CD4-positive, alpha-beta T cell treated with Interleukin-4 for 1 hour (primary cell): ENCODE data around the gene SEMA3C.
"Not testable (repeated sequence)": the region's sequence is repeated elsewhere in the genome, so short reads cannot be mapped to it uniquely, and the experiment has no call there.

Experiments used
- DNase-seq, 2 donors: peaks; one replicate each; pipeline ENCODE4 v3.0.0-alpha.2; 2020 to 2022

SEMA3C gene

DNA sequence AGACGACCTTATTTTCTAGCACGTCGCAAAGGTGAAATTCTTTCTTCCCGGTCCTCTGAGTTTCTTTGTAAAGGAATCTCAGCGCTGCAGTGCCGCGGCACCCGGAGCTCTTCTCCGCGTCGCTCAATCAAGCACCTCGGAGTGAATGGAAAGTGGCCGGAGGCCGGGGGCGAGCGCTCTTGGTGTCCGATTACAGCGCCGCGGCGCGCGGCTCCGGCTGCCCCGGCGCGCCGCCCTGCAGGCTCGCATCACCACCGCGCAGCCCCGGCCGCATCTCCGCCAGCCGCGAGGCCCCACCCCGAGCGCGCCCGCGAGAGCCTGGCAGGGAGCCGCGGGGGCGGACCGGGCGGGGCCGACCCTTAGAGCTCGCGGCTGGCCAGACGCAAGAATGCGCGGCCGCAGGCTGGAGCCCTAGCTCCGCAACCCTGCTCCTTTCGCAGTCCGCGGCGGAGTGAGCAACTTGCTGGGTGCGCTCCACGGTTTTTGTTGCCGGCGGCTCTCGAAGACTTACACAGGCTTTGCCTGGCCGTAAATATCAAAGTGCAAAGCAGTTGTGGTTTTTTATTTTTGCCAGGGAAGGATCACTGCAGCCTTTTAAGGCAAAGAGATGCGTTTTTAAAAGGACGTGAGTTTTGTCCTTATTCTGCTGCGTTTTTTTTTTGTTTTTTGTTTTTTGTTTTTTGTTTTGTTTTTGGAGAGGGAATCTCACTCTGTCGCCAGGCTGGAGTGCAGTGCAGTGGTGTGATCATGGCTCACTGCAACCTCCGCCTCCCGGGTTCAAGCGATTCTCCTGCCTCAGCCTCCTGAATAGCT is at the start of gene SEMA3C:
SEMA3C (minus strand) TSS at position 143 of the 813 bp plus-strand sequence. CDS start 2,270 bp downstream, outside the sequence.
- peak in 1 of 2 donors; percentile 46 for DNase-seq

DNA sequence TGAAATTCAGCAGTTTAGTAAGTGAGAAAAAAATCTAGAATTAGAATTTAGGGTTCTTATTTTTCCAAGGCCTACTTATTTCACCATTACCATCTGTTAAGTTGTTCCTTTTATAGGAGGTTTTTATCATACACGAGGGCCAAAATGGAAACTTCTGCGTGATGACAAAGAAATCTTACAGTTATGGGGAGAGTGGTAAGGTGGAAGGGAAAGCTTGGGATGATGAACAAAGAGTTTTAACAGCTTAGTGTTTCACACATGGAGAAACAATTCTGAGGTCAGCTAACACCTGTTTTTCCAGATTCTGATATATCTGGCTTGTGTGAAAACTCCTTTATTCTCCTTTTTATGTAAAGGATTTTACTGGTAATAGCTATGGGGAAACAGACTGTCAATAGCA is 49.8 kb upstream of the SEMA3C start:
- DNase-seq, result no peak

DNA sequence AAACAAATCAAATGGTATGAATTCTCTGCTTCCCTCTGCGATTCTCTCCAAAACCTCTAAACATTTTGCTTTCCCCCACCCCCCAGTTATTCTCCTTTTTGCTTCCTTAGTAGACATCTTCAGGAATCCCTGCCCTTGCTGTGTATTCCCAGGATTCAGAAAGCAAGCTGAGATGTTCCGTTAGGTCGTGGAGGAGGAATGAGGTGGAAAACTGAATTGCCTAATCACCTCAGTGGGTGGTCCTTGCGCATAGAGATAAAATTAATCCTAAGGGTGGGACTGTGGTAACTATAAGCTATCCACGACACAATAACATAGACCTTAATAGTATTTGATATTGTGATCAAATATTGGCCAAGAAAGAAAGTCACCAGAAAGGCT is 49.1 kb upstream of the SEMA3C start:
- DNase-seq, result no peak

DNA sequence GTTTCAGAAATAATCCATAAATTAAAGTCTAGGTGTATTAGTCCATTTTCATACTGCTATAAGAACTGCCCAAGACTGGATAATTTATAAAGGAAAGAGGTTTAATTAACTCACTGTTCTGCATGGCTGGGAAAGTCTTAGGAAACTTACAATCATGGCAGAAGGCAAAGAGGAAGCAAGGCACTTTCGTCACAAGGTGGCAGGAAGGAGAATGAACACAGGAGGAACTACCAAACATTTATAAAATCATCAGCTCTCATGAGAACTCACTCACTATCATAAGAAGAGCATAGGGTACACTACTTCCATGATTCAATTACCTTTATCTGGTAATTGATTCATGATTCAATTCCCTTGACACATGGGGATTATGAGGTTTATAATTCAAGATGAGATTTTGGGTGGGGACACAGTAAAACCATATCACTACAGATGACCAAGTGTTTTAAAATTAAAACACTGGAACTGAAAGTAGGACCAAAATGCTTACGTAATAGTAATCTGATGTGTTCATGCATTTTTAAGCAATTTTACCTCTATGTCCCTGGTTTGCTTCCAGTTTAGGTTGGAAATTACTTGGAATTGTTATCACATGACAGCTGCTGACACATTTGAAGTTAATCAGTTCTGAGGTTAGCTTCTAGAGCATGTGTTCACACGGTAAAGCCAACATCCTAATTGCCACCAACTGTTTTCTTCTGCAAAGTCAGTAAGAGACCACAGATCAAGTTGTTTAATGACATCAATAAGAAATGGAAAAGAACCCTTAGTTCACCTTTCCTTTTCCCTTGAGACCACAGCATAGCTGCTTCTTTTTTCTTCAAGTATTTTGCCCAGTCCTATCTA is 48.4 kb upstream of the SEMA3C start:
- DNase-seq, result no peak

DNA sequence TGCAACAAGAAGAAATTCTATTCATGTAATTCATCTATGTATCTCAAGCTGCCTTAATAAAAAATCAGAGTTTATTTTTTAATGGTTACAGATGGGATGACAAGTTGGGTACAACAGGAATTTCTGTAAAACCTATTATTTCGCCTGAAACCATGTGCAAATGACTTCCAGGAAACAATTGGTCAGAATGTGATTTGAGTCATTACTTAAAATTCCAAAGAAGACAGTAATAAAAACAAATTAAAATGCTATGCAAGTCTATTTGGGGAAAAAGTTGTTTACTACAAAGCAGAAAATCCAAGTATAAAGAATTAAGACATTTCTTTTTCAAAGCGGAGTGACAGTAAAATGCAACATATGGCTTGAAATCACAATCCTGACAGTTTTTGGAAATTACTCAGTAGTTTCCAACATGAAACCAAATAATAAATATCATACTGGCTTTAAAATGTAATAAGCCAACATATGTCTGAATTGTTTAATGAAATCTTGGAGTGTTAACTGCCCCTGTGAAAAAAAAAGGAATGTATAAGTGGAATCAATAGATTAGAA is 41.5 kb upstream of the SEMA3C start:
- DNase-seq, result no peak

DNA sequence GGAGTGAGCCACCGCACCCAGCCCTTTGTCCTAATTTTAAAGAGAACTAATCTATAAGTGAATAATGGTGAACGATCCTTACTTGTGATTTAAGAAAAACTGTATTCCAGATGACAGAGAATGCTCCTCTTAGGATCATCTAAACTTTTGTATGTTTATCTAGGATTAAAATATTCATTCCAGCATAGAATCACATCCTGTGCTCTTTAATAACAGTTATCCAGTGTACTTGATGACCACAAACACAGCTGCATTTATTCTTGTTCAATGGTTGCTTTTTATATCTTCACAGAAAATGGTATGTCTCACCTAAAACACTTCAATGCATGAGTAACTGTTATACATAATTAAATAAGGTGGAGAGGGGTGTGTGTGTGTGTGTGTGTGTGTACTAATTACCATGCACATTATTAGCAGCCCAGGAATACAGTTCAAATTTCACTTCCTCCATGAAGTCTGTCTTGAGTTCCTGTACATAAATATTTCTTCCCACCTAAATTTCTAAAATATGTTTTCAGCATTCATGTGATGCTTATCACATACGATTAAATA is 38.5 kb upstream of the SEMA3C start:
- DNase-seq, result no peak

DNA sequence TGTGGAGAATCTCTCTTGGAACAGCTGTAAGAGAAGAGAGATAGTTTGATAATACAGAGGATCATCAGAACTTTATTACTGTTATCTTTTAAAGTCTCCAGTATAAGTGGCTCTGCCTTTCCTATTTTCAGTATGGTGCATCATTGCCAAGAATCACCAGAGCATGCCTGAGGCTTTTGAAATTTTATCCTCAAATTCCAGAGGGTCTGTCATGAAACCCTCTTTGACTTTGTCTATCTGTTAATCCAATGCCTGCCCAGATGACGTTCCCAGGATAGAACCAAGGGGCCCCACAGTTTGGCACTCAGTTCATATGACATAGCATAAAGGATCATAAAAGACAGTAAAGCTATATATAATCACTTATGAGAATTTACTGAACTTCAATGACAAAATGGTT is 35.3 kb upstream of the SEMA3C start:
- DNase-seq, result no peak

DNA sequence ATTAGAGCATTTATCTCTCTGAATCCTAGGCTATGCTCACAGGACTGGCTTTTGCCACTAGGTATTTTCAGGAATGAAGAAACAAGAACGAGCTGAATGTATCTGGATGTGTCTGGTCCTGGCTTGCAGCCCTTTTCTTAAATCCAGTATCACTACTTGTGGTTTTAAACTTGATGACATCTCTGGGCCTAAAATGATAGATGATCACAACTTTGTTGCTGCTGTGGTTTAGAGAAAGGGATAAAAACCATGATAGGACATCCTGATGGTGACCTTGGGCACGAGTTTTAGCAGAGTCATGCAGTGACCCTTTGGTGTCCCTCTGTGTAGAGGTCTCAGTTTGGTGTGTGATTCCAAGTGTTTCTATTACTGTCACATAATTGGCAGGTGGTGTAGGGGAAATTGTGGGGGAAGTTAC is 31.7 kb upstream of the SEMA3C start:
- no peak for DNase-seq

DNA sequence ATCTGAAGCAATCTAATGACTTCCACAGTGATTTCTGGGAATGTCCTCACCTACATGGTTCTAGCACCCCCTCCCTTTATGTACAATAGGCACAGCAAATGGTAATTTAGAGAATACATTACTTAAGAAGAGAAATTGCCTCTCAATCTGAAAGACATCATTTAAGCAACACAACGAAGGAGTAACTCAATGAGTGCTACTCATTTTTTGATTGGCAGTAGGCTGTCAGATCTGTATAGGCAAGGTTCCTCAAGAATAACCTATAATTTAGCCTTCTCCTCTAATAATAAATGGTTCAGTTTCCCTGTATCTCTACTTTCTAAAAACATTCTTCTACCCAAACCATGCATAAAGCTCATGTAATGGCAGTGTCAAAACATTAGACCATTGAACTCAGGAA is 30.6 kb upstream of the SEMA3C start:
- DNase-seq, result no peak

DNA sequence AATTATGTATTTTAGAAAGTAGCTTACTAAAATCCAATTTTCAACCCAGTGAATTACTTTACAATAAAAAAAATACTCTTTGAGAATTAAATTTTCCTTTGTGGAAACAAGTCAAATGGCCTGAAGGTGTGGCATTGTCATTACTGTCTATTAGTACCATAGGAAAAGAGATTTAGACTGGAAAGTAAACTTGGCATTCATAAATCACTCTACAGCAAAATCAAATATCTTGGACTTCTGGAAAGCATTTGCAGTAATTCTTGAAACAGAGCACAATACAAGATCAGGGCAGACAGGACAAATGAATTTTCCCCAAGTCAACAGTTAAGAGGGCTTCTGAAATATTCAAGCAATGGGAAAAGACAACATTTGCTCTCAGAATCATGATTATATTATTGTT is 28.0 kb upstream of the SEMA3C start:
- DNase-seq, result no peak

DNA sequence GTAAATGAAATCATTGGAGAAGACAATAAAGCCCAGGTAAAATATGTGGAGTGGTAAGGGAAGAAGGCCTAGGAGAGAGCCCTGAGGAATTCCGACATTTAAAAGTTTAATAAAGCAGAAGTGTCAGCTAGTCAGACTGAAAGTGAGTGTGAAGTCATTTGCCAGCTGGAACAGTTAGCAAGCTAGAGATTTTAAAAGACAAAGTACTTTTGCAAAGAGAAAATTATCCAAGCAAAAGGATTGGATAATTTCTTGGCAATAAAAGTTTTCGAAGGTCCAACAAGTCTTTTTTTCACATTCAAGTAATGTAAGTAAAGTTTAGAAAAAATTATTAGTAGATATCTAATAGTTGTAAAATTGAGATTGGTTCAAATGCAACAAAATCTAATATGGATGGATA is 27.1 kb upstream of the SEMA3C start:
- DNase-seq, result no peak

DNA sequence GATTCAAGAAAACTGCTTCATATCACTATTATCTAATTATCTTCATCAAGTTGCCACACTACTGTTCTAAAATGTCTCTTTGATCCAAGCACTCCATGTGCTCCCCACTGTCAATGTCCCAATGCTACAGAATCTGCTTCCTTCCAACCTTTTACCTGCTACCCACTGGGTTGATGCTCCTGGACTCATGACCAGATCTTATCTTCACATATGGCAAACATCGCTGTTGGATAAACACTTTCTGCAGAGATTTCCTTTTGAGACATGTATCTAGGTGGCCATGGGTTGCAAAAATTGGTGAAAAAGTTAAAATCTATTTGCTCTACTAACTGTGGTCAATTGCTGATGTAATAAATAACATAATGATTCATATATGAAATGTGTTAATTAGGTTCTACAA is 24.5 kb upstream of the SEMA3C start:
- no peak for DNase-seq

DNA sequence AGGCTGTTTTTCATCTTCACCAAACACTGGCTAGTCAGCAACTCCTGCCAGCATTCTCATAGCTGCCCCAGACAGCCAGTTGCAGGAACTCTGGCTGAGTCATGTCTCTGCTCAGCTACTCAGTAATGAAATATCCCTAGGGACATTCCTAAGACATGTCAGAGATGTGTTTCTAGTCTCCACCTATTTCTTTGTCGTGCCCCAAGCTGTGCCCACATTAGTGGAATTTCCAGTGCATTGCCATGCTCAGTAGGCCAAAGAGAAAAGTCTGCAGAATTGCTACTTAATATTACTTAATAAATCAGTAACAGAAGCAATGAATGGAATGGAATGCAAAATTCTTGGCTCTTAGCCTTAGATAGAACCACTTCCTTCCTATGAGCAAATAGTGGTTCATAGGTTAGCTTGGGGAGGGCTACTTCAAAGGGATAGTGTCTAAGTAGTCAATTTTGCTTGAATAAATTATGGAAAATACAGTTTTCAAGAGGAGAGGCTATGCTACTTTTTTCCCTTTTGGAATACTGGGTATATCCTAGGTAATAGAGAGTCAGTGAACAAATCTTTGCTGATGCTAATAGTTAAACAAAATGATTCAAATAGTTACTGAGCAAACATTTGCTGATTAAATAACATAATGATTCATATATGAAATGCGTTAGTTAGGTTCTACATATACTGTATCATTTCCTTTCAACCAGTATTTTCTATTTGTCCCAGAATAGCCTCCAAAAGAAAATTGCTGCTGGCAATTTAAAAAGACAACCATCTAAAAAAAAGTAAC is 23.6 kb upstream of the SEMA3C start:
- peak in 1 of 2 donors; percentile 23 for DNase-seq

DNA sequence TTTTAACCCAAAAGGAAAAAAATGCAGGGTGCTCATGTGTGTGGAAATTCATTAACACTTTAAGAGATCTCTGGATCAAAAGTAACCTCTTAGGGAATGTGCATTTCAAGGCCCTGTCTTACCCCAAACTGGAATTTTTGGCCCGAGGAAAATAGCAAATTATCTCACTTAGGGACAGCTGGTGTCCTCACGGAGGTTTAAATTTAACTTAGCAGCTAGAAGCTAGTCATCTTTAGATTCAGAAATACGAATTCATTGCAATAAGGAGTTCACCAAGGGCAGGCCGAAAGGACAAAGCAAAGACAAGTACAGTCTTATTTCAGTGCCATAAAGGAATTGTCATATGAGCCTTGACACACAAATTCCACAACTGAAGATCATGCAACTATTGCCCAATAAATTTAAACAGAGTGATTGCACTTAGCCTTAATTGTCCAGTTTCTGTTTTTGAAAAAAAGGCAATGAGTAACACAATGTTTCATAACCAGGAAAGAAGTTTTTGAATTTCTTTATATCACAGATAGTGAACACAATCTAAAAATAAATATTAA is 22.4 kb upstream of the SEMA3C start:
- no peak for DNase-seq

DNA sequence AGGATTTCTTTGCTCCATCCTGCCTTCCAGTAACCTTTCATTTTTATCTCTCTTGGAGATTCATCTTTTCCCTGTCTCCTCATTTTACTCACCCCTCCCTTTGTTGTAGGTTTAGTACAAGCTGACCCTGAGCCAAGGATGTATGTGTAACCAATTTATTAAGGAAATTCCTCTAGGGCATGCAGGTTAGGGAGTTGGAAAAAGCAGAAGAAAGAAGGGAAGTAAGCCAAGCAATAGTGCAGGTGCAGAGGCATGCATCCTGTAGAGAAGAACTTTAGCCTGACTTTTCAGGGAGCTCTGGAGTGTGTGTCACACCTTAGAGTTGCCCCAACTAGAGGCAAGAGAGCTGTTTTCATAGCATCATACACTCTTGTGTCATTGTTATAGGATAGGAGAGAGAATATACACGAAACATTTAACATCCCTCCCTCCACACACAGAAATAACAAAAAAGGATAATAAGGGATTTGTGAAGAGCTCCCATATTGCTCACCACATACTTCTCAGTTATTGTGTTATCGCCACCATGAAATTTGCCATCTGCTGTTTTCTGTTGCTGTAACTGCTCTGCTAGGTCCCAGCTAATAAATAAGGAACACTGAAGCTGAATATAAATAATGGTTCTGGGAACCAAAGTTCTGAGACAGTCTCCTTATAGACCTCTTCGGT is 21.8 kb upstream of the SEMA3C start:
- DNase-seq, result no peak

DNA sequence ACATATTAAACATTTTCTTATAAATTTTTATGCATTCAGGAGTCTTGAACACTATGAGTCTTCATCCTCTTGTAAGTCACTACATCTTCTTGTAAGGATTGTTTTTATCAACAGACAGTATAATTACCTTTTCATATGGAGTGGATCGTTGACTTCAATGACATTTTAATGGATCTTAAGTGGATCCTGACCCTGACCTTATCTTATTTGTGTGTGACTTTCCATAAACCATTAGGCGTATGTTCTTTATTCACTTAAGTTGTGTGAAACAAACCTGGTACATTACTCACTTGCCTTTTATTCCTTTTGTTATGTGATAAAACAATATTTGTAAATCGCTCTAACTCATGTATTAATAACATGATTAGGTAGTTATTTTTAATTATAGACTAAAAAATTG is 18.5 kb upstream of the SEMA3C start:
- no peak for DNase-seq

DNA sequence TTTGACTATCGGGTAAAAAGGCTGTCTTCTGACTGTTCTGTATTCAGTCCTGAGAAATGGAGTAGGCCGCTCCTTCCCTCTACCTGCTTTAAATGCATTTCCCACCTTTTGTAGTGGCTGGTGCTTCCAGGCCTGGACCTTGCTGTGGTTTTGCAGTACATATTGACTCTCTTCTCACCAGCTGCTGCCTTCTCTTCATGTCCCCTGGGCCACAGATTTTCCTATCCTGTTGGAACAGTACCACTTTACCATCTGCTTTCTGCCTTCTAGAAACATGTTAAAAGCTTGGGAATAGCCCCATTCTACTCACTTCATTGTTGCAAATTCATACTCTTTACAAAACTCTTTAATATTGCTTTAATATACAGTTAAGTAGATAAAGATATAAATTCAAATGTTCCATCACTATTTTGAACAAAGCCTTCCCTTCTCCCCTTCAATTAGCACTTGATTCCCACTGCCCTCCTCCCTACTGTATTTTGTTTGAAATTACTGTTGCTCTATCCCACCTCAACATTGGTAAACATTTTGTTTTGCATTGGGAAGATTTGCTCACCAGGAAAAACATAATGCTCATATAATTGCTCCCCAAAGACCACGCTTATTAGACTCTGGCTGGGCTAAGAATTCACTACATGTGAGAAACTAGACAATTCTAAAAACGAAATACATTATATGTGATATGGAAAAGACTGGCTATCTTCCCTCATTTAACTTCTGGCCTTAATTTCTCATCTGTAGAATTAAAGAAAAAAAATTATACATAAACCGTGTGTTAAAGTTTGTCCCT is 17.3 kb upstream of the SEMA3C start:
- no peak for DNase-seq

DNA sequence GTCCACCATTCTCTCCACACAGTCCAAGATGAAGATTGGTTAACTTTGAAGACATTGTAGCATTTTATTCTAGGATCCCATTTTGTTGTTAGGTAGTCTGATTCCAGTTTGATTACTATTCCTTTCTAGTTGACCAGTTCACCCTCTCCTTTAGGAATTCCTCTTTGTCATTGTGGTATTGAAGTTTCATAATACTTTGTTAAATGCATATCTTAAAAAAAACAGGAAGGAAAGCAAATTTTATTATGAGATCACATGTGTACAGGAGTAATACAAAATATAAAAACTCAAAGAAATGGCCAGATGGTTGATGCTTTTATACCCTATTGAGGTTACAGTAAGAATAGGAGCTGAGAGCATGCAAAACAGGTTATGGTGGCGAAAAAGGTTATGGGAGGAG is 15.5 kb upstream of the SEMA3C start:
- DNase-seq, result no peak

DNA sequence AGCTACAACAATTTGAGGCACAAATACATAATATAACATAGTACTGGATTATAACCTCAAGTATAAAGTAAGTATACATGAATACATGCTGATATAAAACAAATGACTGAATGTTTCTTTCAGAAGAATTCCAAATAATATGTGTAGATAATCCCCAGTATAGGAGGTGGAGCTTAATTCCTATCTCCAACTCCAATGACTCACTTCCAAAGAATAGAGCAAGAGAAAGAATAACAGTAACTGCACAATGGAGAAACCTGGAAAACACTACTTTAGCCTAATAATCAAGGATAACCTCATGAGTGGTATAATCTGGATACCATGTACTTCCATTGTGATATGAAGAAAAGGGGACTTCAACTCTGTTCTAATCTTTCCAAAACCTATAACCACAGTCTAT is 13.7 kb upstream of the SEMA3C start:
- DNase-seq, result no peak

DNA sequence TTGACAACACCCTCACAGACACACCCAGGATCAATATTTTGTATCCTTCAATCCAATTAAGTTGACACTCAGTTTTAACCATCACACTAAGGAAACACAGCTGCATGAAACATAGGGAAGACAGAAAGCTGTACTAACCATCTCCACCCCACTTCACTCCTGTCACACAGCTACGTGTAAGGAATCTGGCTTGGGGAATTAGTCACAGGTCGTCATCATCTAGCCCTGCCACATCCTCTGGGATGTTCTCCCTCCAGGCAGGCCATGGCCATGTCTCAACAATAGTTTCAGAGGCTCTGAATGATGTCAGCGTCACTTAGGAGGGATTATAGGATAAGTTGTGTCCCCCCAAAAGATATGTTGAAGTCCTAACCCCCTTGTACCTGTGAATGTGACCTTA is 10.8 kb upstream of the SEMA3C start:
- DNase-seq, result no peak

DNA sequence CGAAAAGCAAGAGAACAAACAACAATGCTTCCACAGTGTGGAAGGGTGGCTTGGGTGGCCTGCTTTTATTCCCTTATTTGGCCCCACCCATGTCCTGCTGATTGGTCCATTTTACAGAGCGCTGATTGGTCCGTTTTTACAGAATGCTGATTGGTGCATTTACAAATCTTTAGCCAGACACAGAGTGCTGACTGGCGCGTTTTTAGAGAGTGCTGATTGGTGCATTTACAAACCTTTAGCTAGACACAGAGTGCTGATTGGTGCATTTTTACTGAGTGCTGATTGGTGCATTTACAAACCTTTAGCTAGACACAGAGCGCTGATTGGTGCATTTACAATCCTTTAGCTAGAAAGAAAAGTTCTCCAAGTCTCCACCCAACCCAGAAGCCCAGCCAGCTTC is 8.1 kb upstream of the SEMA3C start:
- not testable (repeated sequence) for DNase-seq
